Endothelial cell of umbilical vein (primary cell): ENCODE measurements around the gene HINT2. TPM values are rescaled to one million over a fixed set of nuclear protein-coding genes. Genes with fewer than 3 reads are reported as not detected.

Experiments used
- BruUV-seq: library from RNA; stranded (reverse); fragments of 400-500 nt; replicated peaks from 2 replicates; lab custom pipeline; 2021; lab: Mats Ljungman, UMichigan
- CTCF ChIA-PET: fragments of 300-600, 350-600 bp; sonication (Branson Sonifier 250); formaldehyde crosslinking; loops from one replicate; lab custom pipeline; 2021; ENCODE audit warnings: antibody characterized with exemption, inconsistent platforms; lab: Charles Lee
- POLR2A ChIA-PET: fragments of 300-600, 350-600 bp; sonication (Branson Sonifier 250); formaldehyde crosslinking; loops from one replicate; lab custom pipeline; 2021; ENCODE audit warnings: antibody characterized with exemption, inconsistent platforms; lab: Charles Lee
- DNase-seq: peaks from one replicate; pipeline ENCODE4 v3.0.0-alpha.2; 2011; ENCODE audit warnings: low read depth, low spot score
- FAIRE-seq: peaks from 2 replicates; lab custom pipeline; 2011; peaks lifted over from hg19 to GRCh38; lab: Jason Lieb, UNC
- H2AFZ ChIP-seq: 2 replicates; pipeline ENCODE4 v1.6.0; 2012; ENCODE audit warnings: low read depth, low read length, control low read depth, inconsistent platforms
- H3K27ac ChIP-seq: 2 replicates; pipeline ENCODE4 v1.5.1; 2011; ENCODE audit warnings: low read depth, mild to moderate bottlenecking, control low read depth, low read length, moderate library complexity; ENCODE audit not compliant: insufficient read depth
- H3K27me3 ChIP-seq, 2 experiments: 2 replicates each; pipeline versions ENCODE4 v1.6.0 to v1.6.1; 2011; ENCODE audit warnings: low read length in 2 of 2, mixed read lengths in 1 of 2; ENCODE audit not compliant: control insufficient read depth in 2 of 2, insufficient read depth in 2 of 2
- H3K36me3 ChIP-seq, 2 experiments: 2 replicates in 1 of 2; 3 replicates in 1 of 2; pipeline ENCODE4 v1.5.1; 2011; ENCODE audit warnings: low read length in 2 of 2, mild to moderate bottlenecking in 1 of 2, moderate library complexity in 1 of 2; ENCODE audit not compliant: control insufficient read depth in 2 of 2, insufficient read depth in 2 of 2; ENCODE audit errors: extremely low read depth in 1 of 2
- H3K4me1 ChIP-seq: 3 replicates; pipeline ENCODE4 v1.5.1; 2011; ENCODE audit warnings: mild to moderate bottlenecking, low read length; ENCODE audit not compliant: control insufficient read depth, insufficient read depth; ENCODE audit errors: extremely low read depth
- H3K4me2 ChIP-seq: 2 replicates; pipeline ENCODE4 v1.6.1; 2011; ENCODE audit warnings: low read length, control low read depth, mixed read lengths; ENCODE audit not compliant: insufficient read depth
- H3K4me3 ChIP-seq, 3 experiments: fragments of 200-600 bp in 1 of 3; sonication (generic), shearing (Covaris generic) in 1 of 3; replicated peaks in 1 of 3; 2 replicates each; pipeline ENCODE4 v1.5.1; 2011 to 2016; ENCODE audit warnings: control low read depth in 3 of 3, low read length in 3 of 3, mild to moderate bottlenecking in 2 of 3, inconsistent platforms in 1 of 3, low read depth in 1 of 3, moderate library complexity in 1 of 3; ENCODE audit not compliant: insufficient read depth in 1 of 3
- H3K79me2 ChIP-seq: 2 replicates; pipeline ENCODE4 v1.6.0; 2012; ENCODE audit warnings: low read length, inconsistent platforms; ENCODE audit not compliant: control insufficient read depth, insufficient read depth
- H3K9ac ChIP-seq: replicated peaks from 2 replicates; pipeline ENCODE3; 2011; ENCODE audit warnings: low read length, control low read depth; ENCODE audit not compliant: insufficient read depth; ENCODE audit errors: extremely low read depth
- H3K9me1 ChIP-seq: replicated peaks from 3 replicates; pipeline ENCODE4 v1.6.0; 2011; ENCODE audit warnings: mild to moderate bottlenecking, low read length; ENCODE audit not compliant: control insufficient read depth, insufficient read depth; ENCODE audit errors: extremely low read depth
- H3K9me3 ChIP-seq: replicated peaks from 2 replicates; pipeline ENCODE4 v1.5.1; 2012; ENCODE audit warnings: low read length, inconsistent platforms; ENCODE audit not compliant: control insufficient read depth, insufficient read depth
- H4K20me1 ChIP-seq: replicated peaks from 2 replicates; pipeline ENCODE3; 2011; ENCODE audit warnings: mild to moderate bottlenecking, low read length; ENCODE audit not compliant: control insufficient read depth, insufficient read depth; ENCODE audit errors: extremely low read depth
- EZH2 ChIP-seq: IDR thresholded peaks from 2 replicates; pipeline ENCODE4 v1.6.1; 2012; ENCODE audit warnings: borderline replicate concordance, low read depth, mild to moderate bottlenecking, moderate library complexity, low read length, inconsistent platforms; ENCODE audit not compliant: severe bottlenecking
- FOS ChIP-seq: IDR thresholded peaks from 2 replicates; pipeline ENCODE4 v1.6.1; 2011; ENCODE audit warnings: mild to moderate bottlenecking, low read length, moderate library complexity, borderline replicate concordance; ENCODE audit not compliant: insufficient read depth
- GATA2 ChIP-seq: IDR thresholded peaks from 2 replicates; pipeline ENCODE4 v1.7.0; 2011; ENCODE audit warnings: low read depth, mild to moderate bottlenecking, moderate library complexity, mixed read lengths, low read length; ENCODE audit not compliant: insufficient read length, insufficient read depth
- JUN ChIP-seq: IDR thresholded peaks from 2 replicates; pipeline ENCODE4 v1.6.1; 2011; ENCODE audit warnings: borderline replicate concordance, low read depth; ENCODE audit not compliant: insufficient read length, insufficient read depth
- MYC ChIP-seq: IDR thresholded peaks from one replicate; pipeline ENCODE4 v1.6.1; 2011; ENCODE audit warnings: mild to moderate bottlenecking, low read depth, low read length
- POLR2A ChIP-seq: IDR thresholded peaks from 2 replicates; pipeline ENCODE4 v1.6.1; 2012; ENCODE audit warnings: low read depth, mild to moderate bottlenecking, control low read depth, low read length
- POLR2AphosphoS5 ChIP-seq: IDR thresholded peaks from 2 replicates; pipeline ENCODE4 v1.6.1; 2012; ENCODE audit warnings: low read depth, mild to moderate bottlenecking, control low read depth, low read length, moderate library complexity; ENCODE audit not compliant: insufficient read depth
- dilution Hi-C: fragments of 300-500 bp; cut with MboI; formaldehyde crosslinking; loops from one replicate; pipeline ENCODE4 v1.15.0; 2019; ENCODE audit warnings: low sequenced_read_pairs; ENCODE audit not compliant: extremely low pct_ligation_motif_present
- intact Hi-C: fragments of 100-400 bp; cut with micrococcal nuclease; formaldehyde crosslinking; loops from one replicate; pipeline ENCODE4 v1.10.0; 2022
- polyA plus RNA-seq, 4 experiments: library from polyadenylated mRNA; depleted of rRNA in 3 of 4; stranded (reverse) in 3 of 4; unstranded in 1 of 4; fragments of >200 nt; gene quantifications; 2 replicates each; pipeline versions ENCODE4 v1.2.1 to v1.2.3, GENCODE V29; 2011 to 2012; ENCODE audit warnings: missing spikeins in 1 of 4
- total RNA-seq: library from RNA; stranded (reverse); gene quantifications from 2 replicates; pipeline ENCODE4 v1.2.3, GENCODE V29; 2021
- TF ChIP-seq, protein P1 (sequence below): IDR thresholded peaks from 2 replicates; pipeline ENCODE4 v1.6.1; 2011; ENCODE audit not compliant: insufficient read depth, insufficient read length
- TF ChIP-seq, protein P2 (sequence below), 2 donors: IDR thresholded peaks; 1 replicate in 1 of 2; 2 replicates in 1 of 2; pipeline ENCODE4 v1.5.1; 2011; ENCODE audit warnings: low read length in 2 of 2, mild to moderate bottlenecking in 2 of 2, moderate library complexity in 2 of 2, control low read depth in 1 of 2, inconsistent platforms in 1 of 2, low read depth in 1 of 2; ENCODE audit not compliant: insufficient read depth in 1 of 2; ENCODE audit errors: extremely low read depth in 1 of 2

The HINT2 gene
- total and polyA plus RNA-seq, 2 donors (not counting 3 experiments of a cell fraction or from before 2014, with no cell fraction given) = 27.2 to 42.1 TPM

DNA sequence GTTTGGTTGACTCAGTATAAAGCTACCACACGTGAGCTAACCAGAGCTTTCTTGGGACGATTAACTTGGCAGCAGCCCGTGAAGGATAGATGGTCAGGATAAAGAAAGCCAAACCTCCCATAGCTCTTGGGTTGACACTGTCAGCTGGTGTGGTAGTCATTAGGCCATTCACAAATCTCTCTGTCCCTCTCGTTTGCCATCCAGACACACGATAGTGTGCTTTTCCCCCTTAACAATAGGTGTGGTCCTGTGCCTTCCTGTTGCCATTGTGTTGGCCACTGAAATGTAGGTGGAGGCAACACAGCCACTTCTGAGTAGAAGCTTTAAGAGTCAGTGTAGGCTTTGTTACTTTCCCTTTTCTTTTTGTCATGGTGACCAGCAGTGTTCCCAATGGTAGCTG is 43.6 kb upstream of the HINT2 start:
- no peaks in the 10 kb centered on the region for H3K4me1 ChIP-seq
- H3K79me2 ChIP-seq = no peaks in the 10 kb centered on the region
- H2AFZ ChIP-seq = no peak overlapping the region
- no peak for FAIRE-seq
- intact Hi-C loops = no loop called here
- no TSS peak for BruUV-seq
- H3K9me3 ChIP-seq = no peaks in the 10 kb centered on the region
- CTCF ChIA-PET = interaction anchor here (1.3 to 4.3 kb wide), 5 partner anchors 13 to 68 kb away, joined by 3 to 20 read pairs (median 13); partner anchors contain the start of gene OR13J1
- H3K4me3 ChIP-seq = no peak overlapping the region
- no peak for TF ChIP-seq JUN
- TF ChIP-seq EZH2 = no peak
- TF ChIP-seq, protein P1, sequence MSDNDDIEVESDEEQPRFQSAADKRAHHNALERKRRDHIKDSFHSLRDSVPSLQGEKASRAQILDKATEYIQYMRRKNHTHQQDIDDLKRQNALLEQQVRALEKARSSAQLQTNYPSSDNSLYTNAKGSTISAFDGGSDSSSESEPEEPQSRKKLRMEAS = no peak
- TF ChIP-seq FOS = no peak
- TF ChIP-seq POLR2AphosphoS5 = no peak
- TF ChIP-seq MYC = no peak
- no peak for TF ChIP-seq GATA2
- TF ChIP-seq POLR2A = no peak
- TF ChIP-seq, protein P2, sequence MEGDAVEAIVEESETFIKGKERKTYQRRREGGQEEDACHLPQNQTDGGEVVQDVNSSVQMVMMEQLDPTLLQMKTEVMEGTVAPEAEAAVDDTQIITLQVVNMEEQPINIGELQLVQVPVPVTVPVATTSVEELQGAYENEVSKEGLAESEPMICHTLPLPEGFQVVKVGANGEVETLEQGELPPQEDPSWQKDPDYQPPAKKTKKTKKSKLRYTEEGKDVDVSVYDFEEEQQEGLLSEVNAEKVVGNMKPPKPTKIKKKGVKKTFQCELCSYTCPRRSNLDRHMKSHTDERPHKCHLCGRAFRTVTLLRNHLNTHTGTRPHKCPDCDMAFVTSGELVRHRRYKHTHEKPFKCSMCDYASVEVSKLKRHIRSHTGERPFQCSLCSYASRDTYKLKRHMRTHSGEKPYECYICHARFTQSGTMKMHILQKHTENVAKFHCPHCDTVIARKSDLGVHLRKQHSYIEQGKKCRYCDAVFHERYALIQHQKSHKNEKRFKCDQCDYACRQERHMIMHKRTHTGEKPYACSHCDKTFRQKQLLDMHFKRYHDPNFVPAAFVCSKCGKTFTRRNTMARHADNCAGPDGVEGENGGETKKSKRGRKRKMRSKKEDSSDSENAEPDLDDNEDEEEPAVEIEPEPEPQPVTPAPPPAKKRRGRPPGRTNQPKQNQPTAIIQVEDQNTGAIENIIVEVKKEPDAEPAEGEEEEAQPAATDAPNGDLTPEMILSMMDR (IDR thresholded peaks at IDR 0.05; ENCODE audit: extremely low read depth in 1 of 2, insufficient read depth in 1 of 2, low read depth in 1 of 2, low read length in 2 of 2) = no peak
- no peak overlapping the region for H3K27ac ChIP-seq
- dilution Hi-C loops = no loop called here
- H3K9ac ChIP-seq = no peak overlapping the region
- H3K4me2 ChIP-seq = no peak overlapping the region
- POLR2A ChIA-PET = no interaction called here
- H3K9me1 ChIP-seq = no peaks in the 10 kb centered on the region
- no peaks in the 10 kb centered on the region for H4K20me1 ChIP-seq
- H3K27me3 ChIP-seq = peaks cover 22 to 49% of the 10 kb centered on the region in 2 experiments
- no peak for DNase-seq
- H3K36me3 ChIP-seq = no peaks in the 10 kb centered on the region
